HG03558 (cell line): Measurements from ENCODE around the gene LRRC8B.

Source experiments
- ATAC-seq: cut with Tn5 transposase; IDR thresholded peaks from one replicate; pipeline ENCODE4 v1.9.1; 2021; ENCODE audit warnings: moderate number of reproducible peaks; ENCODE audit not compliant: unreplicated experiment; ENCODE audit errors: extremely low read depth

Gene LRRC8B

DNA sequence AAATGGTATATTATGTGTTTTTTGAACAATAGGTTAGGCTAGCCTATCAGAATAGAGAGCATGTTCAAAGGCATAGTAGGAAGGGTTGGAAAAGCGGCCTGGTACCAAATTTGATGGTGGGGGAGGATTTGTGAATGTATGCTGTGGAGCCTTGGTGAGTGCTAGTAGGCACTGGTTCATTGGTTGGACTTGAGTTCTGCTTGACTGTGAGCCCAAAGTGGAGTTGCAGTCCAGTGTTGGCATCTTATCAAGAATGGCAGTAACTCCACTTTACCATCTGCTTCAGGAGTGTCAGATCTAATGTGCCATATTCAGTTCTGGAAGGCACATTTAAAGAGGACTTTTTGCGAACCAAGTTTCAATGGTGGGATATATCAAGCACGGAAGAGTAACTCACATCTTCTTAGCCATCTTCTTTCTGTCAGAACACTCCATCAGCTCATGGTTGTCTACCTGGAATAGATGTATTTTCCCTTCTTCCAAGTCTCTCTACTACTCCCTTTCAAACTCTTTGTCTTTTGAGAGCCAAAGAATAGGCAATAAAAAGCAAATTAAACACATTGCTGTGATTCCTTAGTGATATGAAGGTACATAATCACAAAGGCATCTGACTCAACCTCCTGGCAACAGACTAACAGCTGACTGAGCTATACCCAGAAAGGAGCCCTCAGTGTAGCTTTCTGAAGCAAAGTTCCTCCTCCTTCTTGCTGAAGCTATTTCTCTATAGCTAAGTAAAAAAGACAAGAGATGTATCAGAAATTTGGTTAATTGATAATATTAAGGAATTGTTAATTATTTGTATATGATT, 21.7 kb downstream of the LRRC8B start:
- no peak for ATAC-seq

DNA sequence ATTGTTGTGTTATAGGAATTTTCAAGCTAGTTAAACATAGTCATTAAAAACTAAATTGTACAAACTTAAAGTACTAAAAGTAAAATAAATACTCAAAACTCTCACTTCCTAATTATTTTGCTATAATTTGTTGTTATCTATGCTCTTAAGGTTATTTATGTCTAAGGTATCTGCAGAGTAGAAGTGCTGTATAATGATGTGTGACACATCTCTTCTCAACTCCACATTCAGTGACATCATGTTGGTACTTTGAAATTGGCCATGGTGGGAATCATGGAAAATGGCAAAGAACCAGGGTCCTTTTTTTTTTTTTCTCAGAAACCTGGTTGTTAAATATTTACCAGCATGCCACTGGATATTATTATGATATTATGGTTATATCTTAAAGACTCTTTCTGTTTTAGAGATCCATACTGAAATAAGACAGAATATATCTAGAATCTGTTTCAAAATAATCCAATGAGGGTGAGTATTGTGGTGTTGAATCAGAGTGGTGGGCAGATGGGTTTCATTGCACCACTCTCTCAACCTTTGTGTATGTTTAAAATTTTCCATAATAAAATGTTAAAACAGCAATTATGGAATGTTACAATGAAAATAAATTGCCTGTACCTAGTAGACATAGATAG, 22.4 kb downstream of the LRRC8B start:
- ATAC-seq: no peak

DNA sequence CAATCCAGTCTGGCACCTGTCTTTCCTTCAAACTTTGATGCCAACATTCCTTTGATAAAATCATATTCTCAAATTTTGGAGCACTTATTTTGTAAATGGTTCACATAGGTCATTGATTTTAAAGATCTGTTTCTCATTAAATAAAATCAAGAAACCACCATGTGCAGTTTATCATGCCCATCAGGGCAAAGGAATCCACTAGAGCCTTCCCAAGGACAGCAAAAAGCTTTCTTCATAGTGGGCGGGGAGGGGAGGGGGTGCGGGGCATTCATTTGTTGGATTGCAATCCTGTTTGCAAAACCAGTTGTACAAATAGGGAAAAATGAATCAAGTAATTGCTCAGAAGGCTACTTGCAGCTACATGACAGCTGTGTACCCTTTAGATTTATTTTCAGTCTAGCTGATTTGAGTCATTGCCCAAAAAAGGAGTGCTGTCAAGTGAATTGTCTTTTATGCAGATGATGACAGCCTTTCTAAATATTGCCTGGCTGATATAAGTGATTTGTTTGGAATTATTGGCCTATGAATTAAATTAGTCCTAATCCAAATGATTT, 23.0 kb downstream of the LRRC8B start:
- no peak for ATAC-seq

DNA sequence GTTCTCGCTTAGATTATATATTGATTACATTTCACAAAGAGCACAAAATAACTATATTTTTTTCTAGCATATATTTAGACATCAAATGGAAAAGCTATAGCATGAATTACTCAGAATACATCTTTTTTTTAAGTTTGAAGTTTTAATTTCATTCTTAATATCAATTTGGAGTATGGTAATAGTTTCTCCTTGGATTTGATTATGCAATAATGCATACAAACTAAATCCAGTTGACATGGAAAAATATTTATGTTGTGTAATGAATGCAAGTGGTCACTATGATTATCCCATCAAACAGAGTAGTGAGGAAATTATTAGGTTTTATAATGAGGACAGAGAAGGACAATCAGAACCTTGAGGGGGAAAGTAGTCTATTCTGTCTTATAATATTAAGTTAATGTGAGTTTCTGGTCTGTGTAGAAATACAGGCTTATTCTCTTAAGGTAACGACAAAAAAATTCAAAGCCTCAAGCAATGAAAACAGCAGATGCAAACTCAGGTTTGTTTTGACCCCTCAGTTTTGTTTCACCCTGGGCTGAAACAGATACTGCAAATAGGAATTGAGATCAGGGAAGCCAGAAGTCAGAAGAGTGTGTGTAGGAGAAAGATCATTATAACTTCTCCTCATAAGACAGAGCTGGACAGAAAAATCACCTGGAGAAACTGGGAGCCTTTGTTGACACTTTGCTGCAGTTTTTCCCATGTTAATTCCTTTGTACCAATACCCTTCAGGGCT, 23.7 kb downstream of the LRRC8B start:
- peak; percentile 48 for ATAC-seq

DNA sequence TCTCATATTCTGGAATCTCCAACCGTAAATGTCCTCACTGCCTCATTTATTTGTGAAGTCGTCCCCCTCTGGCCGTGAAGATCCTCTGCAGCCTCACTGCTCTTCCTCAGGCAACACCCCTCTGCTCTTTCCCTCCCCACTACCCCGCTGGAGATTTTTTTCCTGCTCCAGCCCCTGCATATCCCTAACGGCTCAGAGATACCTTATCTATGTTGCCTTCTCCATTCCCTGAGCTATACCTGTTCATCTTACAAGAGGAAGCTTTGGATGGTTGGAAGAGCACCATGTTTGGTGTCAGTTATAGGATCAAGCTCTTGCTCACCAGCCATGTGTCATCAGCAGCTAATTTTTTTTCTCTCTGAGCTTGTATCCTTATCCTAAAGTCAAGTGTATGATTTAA, 26.4 kb downstream of the LRRC8B start:
- no peak for ATAC-seq

DNA sequence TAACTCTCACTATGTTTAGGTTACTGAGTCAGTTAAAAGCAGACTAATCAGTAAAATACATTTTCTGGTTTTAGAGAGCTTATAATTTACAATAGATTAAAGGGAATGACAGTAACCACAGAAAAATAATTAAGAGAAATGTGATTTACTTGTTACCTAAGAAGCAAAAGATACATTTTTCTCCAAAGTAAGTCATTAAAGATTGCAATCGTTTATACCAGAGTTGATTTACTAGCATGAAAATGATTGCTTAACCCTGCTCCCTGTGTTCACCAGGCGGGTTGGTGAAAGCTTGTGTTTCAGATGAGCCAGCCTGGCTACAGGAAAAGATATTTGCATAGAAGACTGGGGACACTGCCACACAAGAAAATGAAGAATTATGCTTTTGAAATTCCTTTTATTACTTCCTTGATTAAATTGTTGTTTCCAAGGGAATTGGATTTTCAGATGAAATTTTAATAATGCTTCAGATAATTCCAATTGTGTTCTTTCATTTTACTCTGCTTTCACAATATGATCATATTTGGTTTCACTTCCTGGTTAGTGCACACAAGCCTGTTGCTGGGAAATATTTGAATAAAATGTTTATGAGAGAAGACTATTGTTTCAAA, 27.9 kb downstream of the LRRC8B start:
- no peak for ATAC-seq

DNA sequence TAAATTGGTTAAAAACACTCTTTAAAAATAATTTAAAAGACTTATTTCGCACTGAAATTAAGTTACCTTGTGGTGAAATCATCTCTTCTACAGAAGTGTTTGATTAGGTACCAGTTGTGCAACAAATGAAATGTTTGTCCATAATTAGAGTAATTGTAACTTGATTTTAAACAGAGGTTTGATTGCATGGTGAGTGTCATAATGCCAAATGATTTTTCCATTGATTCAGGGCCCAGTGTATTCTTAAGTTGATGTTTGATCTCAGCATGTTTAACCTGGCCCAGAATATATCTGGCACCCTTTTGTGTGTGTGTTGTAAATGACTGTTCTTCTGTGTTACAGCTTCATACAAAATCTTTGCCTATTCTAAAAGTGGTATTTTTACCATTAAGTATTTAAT, 28.5 kb downstream of the LRRC8B start:
- no peak for ATAC-seq

DNA sequence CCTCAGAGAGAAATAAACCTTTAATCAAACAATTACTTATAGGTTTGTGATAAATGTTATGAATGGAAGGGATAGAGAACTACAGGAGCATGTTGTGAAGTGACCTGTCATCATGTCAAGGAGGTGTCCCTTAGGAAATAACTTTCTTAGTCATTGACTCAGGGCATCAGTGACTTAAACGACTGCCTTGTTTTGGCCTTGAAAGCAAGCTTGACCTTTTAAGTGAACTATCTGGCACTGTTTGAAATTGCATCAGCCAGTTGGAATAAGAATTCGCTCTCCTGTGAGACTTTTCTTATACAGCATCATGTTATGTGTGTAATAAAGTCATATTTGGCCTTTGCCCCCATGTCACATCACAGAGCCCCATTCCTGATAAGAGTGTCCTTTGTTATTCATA, 30.9 kb downstream of the LRRC8B start:
- no peak for ATAC-seq

DNA sequence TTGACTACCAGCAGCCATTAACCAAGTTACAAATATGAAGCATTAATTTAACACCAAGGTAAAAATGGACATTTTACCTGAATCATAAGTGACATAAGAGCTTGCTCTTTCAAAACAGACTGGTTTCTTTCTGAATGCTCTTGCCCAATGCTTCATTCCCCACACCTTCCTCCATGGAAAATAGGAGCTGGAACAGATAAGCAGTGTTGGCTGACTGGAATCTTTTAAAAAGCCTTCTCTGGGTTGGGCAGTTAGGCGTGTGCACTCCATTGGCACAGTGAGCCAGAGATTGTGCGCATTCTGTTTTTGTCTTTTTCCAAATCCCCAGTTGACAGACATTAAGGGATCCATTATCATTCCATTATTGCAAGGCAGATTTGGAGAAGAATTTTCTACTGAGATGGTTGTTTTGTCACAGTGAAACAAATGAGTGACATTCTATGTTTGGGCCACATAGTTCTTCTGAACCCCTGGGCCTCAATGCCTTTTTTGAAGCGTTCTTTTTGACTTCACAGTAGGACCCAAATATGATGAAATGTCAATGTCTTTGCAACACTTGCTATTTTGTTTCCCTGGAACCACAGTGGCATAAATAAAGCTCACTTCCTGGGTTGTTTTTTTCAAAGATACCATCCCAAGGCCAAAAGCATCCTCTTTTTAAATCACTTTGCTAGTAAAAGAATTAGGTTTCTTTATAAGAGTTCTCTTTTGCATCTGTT, 32.3 kb downstream of the LRRC8B start:
- no peak for ATAC-seq

DNA sequence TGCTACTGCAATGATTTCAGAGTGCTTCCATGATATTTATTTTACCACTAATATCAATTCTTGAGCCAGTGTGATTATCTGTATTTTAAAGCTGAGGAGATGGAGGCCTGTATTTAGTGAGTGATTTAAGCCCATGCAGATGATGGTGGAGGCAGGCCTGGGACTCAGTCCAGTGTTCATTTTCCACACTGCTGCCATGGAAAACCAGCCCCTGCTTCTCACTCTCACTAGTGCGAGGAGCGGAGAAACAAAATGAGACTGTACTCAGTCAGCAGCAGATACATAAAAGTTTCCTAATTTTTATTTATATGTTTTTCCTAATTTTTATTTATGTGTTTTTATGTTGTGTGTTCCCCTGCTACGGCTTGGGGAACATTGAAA, 32.8 kb downstream of the LRRC8B start:
- no peak for ATAC-seq

DNA sequence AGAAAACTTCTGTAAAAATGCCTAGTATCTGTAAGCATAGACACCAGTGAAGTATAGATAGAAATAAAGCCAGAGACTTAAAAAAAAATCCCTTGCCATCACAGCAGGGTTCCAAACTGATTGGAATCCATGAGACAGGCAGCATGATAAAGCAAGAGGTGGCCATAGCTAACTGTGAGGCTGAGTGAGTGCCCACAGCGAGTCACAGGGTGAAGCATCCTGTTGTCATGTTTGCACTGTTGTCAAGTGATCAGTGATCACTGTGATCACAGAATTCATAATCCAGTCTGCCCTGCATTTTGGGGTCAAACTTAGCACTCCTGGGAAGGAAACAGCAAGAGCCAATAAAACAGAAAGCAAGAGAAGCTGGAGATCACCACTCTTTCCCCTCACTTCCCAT, 33.3 kb downstream of the LRRC8B start:
- no peak for ATAC-seq

DNA sequence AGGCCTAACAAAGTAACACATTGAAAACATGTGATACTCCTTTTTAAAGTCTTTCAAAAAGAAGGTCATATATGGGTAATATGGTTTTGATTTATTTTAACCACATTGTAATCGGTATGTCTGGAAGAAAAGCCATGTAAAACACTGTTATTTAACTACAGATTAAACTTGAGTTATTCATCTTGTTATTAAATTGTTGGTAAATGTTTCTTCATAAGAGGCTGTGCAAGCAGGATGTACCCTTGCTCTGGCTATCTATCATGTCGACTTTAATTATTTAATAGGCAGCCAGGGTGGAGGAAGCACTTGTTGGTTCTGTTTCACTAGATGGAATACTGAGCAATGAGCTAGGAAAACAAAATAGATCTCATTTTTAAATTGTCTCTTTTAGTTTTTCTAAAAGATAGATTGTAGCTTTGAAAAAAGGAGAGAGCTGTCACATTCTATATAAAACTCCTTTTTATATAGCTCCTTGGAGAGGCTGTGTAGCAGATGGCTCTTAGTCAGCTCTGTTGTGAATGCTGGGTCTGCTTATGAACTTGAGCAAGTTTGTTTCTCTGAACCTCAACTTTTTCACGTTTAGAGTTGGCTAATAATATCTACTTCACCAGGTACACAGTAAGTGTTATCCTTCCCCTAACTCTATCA, 39.5 kb downstream of the LRRC8B start:
- no peak for ATAC-seq

DNA sequence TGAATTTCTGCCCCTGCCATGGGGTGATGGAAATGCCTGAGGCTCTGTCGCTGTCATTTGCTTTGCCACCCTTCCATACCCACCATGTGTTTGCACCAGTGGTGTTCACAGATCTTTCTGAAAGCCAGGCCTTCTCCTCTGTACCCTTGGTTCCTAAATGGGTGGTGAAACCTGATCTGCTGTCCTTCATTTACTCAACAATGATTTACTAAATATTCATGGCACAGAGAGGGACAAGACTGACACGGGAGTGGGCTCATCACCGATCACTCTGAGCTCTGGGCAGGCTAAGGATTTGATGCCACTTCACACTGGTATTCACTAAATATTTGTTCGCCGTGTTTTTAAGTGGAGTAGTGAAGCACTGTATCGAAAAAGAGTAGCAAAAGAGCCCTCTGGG, 40.9 kb downstream of the LRRC8B start:
- ATAC-seq: no peak

DNA sequence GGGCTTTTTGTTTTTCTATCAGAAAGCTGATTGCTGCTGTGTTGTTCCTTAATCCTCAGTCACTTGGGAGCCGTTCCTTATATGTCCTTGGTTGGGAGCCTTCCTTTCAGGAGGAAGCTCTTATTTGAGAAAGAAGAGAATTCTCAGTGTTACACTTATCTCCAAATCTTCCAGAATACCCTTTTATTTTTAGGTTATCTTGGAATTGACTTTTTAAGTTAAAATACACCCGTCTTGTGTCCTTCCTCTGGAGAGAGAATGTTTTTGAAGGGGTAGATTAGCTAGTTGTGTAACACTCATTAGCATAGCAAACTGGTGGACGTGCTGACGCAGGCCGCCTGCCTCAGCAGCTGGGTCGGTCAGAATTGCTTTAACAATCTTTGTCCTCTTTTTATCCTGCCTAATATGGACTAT, 42.1 kb downstream of the LRRC8B start:
- no peak for ATAC-seq

DNA sequence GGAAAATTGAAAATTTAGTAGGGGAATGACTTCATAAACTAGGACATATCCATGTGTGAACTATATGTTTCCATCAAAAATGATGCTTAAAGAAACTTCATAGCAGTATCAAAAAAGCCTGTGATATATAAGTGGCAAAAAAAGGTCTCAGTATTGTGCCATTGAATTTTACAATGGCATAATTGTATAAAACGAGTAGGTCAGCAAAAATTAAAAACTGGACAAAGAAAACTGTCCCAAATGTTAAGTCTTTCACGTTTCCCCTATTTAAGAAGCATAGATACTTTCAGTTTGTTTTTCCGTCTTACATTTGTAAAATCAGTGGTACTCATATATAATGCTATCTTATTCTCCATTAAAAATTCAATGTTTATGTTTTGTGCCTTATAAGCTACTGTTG, 43.2 kb downstream of the LRRC8B start:
- no peak for ATAC-seq

DNA sequence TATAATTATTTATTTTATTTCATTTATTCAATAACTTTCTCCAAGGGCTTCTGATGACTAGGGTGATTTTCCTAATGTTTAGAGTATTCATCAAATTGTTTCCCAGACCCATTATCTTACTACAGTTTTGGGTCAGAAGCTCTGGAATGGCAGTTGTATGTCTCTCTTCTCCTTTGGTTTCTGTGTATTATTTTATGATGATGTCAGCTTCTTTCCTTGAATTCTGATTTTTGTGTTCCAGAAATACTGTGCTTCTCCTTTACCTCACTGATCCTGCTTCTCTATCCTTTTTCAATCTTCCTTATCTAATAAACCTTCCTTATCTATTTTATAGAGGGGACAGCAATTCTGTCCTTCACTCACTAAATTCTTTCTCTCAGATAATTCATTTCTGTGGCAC, 48.8 kb downstream of the LRRC8B start:
- ATAC-seq: no peak

DNA sequence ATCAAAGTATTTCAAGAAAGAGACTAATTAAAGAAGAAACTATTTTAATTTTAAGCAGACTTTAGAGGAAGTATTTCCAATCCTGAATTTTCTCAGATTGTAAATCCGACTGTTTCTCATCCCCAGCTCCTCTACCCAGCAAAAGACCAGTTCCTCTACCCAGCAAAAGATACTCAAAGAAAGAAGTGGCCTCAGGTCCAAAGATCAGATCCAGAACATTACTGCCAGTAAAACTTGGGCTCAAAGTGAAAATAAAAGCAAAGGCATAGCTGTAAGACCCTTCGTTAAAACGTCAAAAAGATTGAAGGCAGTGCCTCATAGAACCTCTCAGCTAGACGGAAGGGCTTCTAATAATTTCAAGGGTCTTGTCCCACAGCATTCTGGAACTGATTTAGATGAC, 50.0 kb downstream of the LRRC8B start:
- no peak for ATAC-seq

DNA sequence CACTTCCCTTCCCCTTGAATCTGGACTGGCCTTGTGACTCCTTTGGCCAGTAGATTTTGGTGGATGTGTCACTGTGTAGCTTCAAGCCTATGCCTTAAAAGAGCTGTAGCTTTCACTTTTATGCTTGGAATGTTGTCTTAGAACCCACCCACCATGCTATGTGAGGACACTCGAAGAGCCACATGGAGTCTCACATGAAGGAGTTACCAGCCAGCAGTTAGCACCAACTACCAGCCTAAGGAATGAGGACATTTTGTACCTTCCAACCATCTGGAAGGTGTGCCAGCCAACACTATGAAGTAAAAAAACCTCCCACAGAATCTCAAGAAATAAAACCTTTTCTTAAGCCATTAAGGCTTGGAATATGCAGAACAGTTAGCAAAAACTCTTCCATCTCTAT, 50.6 kb downstream of the LRRC8B start:
- ATAC-seq: no peak

DNA sequence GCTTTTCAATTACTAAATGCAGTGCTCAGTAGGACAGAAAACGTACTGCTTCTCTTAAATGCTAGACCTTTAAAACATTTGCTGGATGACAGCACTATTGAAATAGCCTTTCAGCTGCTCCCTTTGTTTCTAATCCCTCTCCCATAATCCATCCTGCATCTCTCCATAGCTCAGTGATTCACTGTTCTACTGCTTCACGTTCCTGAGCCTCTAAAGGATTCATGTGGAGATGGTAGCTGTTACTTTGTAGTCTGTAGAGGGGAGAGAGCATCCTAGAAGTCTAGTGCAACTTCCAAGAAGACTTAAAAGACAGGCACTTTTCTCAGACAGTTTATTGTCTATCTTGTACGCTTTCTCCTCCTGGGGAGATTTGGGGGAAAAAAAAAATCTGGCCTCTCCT, 51.4 kb downstream of the LRRC8B start:
- no peak for ATAC-seq

DNA sequence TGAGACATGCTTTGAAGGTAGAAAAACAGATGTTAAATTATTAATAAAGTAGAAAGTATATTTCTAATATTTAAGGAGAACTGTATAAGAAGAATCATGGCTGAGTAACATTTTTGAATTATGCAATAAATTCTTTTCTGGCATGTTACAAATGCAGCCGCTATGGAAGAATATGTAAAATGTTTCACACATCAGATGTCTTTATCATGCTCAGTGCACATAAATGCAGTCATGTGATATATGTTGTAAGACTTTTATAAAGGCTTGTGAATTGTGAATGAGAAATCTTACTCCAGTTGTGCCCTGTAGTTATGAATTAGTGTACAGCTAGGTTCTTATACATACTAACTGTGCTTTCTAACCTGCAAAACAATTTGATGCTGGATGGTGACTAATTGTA, 53.5 kb downstream of the LRRC8B start:
- ATAC-seq: no peak
